ENCODE results near the gene USP6NL.

The USP6NL gene

DNA sequence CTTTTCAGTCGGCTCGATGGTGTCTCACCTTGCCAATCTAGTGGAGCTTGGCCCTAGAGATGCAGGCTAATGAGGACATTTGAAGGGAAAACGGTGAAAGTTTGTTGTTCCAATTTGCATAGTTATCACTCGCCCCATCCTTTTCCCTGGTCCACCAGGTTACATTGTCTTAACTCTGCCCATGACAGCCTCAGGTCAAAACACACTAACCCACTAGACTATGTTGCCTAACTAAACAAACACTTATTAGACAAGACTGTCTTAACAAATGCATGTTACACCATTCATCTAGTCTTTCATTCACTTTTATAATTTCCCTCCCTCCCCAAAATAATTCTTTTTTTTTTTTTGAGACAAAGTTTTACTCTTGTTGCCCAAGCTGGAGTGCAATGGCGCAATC, 40.7 kb downstream of the USP6NL start:
- ChIA-PET POLR2A (no interaction called here), CTCF (interaction anchor here (1.2 to 1.8 kb wide), 4 partner anchors 10 to 38 kb away, joined by 4 to 6 read pairs (median 4); no protein-coding TSS in a partner anchor)
- TF ChIP-seq CTCF (IDR thresholded peaks at IDR 0.05; ENCODE audit: control extremely low read depth, extremely low read depth, low read depth, missing control alignments), result no peak
- DNase-seq (ENCODE audit: extremely low spot score), result no peak

GRCh38 chr10:11569471-11569870, 42.0 kb downstream of the USP6NL start:
- ChIA-PET CTCF (interaction anchor here (0.7 to 1.8 kb wide), 8 partner anchors 9 to 36 kb away, joined by 3 to 9 read pairs (median 4); no protein-coding TSS in a partner anchor), POLR2A (no interaction called here)
- TF ChIP-seq CTCF (IDR thresholded peaks at IDR 0.05; ENCODE audit: control extremely low read depth, extremely low read depth, low read depth, missing control alignments), result no peak
- no peak for DNase-seq (ENCODE audit: extremely low spot score)

- CTCF ChIA-PET, result interaction anchor here (0.7 to 1.6 kb wide), 3 partner anchors 10 to 33 kb away, joined by 3 to 9 read pairs (median 3); no protein-coding TSS in a partner anchor
- no peak for TF ChIP-seq CTCF (IDR thresholded peaks at IDR 0.05; ENCODE audit: control extremely low read depth, extremely low read depth, low read depth, missing control alignments)
- POLR2A ChIA-PET, result no interaction called here
These were observed 42.9 kb downstream of the USP6NL start for GRCh38 chr10:11568578-11568977.

DNA sequence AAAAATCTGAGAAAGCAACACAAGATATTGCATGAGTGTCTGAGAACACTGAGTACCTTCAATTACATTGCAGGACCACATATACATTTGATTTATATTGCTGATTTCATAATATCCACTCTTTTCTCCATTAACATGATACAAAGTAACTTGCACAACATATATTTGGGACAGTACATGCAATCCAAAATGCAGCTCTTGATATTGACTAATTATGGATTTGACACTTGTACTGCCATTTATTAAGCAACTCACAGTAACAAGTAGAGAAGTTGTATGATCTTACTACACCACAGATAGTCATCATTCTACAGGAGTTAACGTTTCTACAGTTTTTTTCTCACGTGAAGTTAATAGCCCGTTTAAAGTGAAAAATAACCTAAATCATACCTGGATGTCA, 46.7 kb downstream of the USP6NL start:
- DNase-seq (ENCODE audit: extremely low spot score), result no peak
- CTCF ChIA-PET, result interaction anchor here (0.9 to 1.4 kb wide), 3 partner anchors 8 to 160 kb away, joined by 3 read pairs; no protein-coding TSS in a partner anchor
- POLR2A ChIA-PET, result no interaction called here
- no peak for TF ChIP-seq CTCF (IDR thresholded peaks at IDR 0.05; ENCODE audit: control extremely low read depth, extremely low read depth, low read depth, missing control alignments)

More at GRCh38 chr10:11568578-11568977, 42.9 kb downstream of the USP6NL start:
- no peak for DNase-seq (ENCODE audit: extremely low spot score)

DNA sequence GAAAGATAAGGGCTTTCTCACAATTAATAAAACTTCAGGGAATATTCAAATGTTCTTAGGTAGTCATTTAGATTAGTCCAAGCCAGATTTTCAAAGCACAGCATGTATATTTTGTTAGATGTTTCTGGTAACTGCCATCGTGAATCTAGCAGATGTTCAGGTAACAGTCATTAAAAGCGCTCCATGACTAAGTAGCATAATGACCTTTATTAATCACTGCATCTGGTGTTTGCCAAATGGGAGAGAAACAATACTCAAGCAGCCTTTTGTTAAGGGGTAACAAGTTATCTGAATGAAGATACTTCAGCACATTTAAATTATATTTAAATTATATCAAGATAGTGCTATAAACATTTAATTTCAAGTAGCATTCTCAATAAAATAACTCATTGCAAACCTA, 47.5 kb downstream of the USP6NL start:
- no peak for TF ChIP-seq CTCF (IDR thresholded peaks at IDR 0.05; ENCODE audit: control extremely low read depth, extremely low read depth, low read depth, missing control alignments)
- ChIA-PET POLR2A (no interaction called here), CTCF (interaction anchor here (0.9 to 1.4 kb wide), 3 partner anchors 9 to 161 kb away, joined by 3 read pairs; no protein-coding TSS in a partner anchor)
- DNase-seq (ENCODE audit: extremely low spot score), result no peak

GRCh38 chr10:11562888-11563287, 48.6 kb downstream of the USP6NL start:
- DNase-seq (ENCODE audit: extremely low spot score), result no peak
- CTCF ChIA-PET, result no interaction called here
- no peak for TF ChIP-seq CTCF (IDR thresholded peaks at IDR 0.05; ENCODE audit: control extremely low read depth, extremely low read depth, low read depth, missing control alignments)
- POLR2A ChIA-PET, result no interaction called here

Data from GM10248 (cell line).